HG02610 (cell line): Measurements from ENCODE around the gene NR0B1.

ENCODE experiments used
- ATAC-seq: cut with Tn5 transposase; IDR thresholded peaks from one replicate; pipeline ENCODE4 v1.9.1; 2021; ENCODE audit warnings: mild to moderate bottlenecking, moderate library complexity; ENCODE audit not compliant: unreplicated experiment

Gene NR0B1, protein sequence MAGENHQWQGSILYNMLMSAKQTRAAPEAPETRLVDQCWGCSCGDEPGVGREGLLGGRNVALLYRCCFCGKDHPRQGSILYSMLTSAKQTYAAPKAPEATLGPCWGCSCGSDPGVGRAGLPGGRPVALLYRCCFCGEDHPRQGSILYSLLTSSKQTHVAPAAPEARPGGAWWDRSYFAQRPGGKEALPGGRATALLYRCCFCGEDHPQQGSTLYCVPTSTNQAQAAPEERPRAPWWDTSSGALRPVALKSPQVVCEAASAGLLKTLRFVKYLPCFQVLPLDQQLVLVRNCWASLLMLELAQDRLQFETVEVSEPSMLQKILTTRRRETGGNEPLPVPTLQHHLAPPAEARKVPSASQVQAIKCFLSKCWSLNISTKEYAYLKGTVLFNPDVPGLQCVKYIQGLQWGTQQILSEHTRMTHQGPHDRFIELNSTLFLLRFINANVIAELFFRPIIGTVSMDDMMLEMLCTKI

DNA sequence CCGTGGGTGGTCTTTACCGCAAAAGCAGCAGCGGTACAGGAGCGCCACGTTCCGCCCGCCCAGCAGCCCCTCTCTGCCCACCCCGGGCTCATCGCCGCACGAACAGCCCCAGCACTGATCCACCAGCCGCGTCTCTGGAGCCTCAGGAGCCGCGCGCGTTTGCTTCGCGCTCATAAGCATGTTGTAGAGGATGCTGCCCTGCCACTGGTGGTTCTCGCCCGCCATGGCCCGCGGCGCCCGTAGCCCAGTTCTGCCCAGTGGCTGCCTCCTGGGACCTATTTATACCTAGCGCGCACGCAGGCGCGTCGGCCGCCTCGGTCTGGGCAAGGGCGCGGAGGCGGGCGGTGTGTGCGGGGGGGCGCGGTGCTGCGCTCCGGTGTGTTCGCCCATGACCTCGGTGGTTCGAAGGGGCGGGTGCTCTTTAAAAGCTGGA is at the start of gene NR0B1:
Gene NR0B1 (minus strand): TSS at position 252 of the 433 bp plus-strand sequence. CDS start 27 bp downstream, at position 225.
- ATAC-seq = no peak

DNA sequence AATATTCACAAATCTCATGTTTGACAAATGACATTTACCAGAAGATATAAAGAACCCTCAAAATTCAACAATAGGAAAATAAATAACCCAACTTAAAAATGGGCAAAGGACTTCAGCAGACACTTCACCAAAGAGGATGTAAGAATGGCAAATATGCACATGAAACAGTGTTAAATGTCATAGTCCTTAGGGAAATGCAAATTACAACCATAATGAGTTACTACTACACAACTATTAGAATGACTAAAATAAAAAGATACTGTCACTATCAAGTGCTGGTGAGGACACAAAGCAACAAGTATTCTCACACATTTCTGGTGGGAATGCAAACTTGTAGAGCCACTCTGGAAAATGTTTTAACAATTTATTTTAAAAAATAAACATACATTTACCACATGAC is 40.8 kb upstream of the NR0B1 start:
- no peak for ATAC-seq

DNA sequence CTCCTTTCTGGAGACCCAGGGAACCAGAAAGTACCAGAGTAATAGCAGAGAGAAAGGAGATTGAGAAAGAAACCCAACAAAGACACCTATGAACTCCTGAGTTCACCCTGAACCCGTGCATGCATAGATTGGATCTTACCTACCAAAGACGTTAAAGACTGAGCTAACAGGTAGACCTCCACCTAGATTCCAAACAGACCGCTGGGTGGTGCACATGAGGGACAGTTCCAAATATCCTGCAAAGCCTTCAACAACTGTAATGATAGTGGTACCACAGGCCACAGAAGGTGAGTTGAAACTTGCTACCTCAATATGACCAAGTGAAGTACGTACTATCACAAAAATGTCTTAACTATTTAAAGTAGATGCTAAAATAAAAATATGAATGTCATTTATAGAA is 34.0 kb upstream of the NR0B1 start:
- no peak for ATAC-seq

DNA sequence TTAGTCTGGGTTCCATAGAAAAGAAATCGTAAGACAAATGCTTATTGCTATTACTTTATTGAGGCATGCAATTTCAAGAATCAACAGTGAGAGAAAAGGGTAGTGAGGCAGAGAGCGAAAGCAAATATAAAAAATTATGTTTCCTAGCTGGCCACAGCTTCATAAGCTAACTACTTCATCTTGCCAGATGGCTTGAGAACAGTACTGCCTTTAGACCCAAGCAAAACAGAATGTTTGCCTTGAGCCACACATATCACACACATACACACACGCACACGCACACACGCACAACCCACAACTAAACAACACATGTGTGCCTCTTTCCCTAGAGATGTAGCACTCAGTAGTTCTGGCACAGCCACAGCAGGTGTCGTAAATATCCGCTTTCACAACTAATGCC is 31.6 kb upstream of the NR0B1 start:
- no peak for ATAC-seq

DNA sequence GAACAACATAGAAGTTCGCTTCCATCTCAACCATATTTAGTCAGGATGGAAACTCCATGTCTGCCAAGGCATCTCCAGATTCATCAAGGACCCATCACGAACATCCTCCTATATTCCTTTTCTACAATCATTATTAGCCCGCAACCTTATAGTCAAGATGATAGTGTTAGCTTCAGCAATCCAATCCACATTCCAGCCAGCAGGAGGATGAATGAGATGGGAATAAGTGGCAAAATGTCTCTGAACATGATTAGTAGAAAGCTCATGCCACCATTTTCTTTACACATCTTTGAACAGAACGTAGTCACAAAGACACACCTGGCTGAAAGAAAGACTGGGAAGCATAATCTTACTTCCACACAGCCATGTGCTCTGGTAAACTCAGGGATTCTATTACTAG is 18.6 kb upstream of the NR0B1 start:
- no peak for ATAC-seq

DNA sequence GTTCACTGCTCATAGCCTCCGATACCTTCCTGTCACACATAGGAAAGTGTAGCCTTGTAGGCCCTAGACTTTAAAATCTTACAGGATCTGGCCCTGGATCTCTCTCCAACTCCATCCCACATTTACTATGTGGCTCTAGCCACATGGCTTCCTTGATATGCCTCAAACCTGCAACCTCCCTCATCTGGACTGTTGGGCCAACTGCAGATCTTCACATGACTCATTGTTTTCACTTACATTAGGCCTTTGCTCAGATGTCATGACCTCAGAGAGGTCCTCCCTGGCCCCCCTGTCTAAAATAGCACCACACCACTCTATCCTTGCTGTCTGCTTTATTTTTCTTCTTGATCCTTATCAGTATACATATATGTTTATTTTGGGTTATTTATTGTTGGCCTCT is 8.1 kb upstream of the NR0B1 start:
- no peak for ATAC-seq

DNA sequence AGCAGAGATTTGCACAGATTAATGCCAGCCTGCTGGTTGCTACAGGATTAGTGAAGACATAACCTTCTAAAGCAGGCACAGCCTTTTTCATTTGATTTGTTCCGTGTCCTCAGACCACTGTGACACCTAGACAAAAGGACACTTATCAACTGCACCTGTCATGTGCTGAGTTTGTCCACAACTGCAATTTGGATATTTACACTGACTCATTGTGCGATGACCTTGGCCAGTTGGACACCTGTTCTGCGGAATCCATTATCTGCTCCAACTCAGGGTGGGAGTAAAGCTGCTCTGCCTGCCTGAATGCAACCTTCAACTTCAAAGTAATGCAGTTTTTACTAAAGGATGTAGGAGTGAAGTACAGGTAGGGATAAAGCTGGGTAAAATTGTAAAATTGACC is 4.1 kb upstream of the NR0B1 start:
- ATAC-seq = no peak

DNA sequence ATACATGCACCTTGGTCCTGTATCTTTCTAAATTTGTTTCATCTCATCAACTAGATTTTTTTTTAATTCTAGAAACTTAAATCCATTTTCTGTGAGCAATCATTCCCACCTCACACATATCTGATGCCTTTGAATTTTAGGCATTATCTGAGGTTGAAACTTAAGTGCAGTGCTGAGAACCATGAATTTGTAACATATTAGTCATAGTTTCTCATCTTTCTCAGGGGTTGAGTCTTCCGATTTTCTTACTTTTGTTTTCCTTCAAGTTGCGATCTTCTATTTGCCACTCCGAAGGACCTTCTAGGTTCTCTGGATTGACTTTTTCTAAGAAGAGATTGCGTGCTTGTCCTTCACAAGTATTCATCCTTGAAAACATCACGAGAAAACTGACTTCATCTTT is 3.7 kb upstream of the NR0B1 start:
- no peak for ATAC-seq

DNA sequence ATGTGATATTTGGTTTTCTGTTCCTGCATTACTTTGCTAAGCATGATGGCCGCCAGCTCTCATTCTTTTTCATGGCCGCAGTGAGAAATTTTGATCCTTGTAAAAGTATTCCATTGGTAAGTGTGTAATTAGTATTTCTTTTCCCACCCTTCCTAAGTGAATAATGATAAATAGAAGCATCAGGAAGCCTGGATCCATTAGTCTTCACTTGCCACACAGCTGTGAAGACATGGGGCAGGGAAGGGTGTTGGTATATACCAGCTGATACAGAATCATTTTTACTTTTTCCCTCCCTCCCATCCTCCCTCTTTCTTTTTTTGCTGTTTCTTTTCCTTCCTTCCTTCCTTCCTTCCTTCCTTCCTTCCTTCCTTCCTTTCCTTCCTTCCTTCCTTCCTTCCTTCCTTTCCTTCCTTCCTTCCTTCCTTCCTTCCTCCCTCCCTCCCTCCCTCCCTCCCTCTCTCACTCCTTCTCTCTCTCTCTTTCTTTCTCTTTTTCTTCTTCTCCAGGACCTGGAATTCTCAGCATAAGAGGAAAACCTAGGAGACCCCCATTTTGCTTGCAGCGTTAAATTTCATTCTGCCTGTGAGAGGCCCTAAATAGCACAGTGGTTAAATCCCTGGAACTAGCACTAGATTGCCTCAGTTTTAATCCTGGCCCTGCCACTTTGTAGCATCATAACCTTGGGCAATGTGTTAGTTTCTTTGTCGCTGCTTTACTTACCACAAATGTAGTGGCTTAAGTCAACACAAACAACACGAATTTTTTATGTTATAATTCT is 1.4 kb upstream of the NR0B1 start:
- no peak for ATAC-seq

DNA sequence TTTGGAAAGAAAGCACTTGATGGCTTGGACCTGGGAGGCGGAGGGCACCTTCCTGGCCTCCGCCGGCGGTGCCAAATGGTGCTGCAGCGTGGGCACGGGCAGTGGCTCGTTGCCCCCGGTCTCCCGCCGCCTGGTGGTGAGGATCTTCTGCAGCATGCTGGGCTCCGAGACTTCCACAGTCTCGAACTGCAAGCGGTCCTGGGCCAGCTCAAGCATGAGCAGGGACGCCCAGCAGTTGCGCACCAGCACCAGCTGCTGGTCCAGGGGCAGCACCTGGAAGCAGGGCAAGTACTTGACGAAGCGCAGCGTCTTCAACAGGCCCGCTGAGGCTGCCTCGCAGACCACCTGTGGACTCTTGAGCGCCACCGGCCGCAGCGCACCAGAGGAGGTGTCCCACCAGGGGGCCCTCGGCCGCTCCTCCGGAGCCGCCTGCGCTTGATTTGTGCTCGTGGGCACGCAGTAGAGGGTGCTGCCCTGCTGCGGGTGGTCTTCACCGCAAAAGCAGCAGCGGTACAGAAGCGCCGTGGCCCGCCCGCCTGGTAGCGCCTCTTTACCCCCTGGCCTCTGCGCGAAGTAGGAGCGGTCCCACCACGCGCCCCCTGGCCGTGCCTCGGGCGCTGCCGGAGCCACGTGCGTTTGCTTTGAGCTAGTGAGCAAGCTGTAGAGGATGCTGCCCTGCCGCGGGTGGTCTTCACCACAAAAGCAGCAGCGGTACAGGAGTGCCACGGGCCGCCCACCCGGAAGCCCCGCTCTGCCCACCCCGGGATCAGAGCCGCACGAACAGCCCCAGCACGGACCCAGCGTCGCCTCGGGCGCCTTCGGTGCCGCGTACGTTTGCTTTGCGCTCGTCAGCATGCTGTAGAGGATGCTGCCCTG is 689 bp downstream of the NR0B1 start:
- ATAC-seq = no peak

DNA sequence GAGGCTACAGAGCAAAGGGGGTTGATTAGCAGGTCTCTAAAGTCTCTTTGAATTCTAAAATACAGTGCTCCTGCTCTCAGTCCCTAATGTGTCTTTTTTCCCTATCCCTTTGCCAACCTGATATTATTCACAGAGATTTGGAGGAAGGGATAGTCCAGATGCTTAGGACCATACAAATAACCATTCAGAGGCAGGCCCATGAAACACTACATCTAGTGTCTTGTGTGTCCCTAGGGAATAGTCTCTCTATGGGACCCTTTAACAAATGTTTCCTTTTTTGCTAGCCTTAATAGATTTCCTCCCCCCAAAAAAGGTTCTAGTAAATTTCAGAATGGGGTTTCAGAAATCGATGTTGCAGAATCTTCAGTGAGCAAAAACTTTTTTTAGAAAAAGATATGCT is 1.7 kb downstream of the NR0B1 start:
- ATAC-seq = no peak

DNA sequence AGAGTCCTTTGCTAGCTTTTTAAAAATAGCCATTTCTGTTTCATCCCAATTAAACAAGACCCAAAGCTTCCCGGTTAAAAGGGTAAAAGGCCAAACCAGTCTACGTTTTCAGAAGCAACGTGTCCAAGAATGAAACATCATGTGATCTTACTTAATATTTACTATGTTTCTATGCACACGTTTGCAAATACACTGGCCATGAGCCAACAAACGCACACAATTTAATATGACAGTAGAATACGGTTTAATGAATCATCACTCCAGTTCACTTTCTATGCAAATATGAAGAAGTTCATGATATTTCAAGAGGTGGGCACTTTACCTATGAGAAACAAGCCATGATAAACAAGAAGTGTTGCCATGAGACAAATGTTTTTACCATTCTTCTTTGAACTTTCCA is 4.3 kb downstream of the NR0B1 start:
- no peak for ATAC-seq

DNA sequence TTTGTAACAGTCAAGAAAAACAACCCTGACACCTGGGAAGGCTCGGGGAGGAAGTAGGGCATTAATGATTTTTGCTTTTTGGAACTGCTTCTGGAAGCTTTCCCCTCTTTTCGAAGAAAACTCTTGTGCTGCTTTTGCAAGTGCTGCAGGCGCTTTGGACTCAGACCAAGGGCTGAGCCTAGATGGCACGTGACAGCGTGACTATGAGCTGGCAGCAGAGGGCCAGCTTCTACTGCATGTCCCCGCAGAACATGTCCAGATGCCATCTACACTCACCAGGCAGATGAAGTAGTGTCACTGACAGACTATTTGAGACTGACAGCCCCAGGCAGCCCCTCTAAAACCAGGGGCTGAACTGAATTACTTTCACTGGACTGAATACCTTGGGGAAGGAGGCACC is 6.2 kb downstream of the NR0B1 start:
- ATAC-seq = no peak

DNA sequence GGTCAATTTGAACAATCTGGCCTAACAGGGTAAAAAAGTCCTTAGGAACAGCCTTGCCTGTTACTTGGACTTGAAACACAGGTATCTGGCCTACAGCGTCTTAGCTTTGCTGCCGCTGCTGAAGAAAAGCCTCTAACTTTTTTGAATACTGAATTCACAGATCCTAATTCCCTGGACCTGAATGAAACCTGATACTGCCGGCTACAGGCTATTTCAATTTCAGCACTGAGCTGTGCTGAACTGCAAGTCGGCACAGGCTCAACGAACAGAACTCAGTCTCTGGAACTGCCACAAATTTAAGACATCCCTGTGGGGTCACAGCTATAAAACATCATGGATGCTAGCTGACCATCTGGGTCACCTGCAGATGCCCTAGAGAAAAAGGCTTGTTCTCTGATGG is 7.2 kb downstream of the NR0B1 start:
- ATAC-seq = no peak

DNA sequence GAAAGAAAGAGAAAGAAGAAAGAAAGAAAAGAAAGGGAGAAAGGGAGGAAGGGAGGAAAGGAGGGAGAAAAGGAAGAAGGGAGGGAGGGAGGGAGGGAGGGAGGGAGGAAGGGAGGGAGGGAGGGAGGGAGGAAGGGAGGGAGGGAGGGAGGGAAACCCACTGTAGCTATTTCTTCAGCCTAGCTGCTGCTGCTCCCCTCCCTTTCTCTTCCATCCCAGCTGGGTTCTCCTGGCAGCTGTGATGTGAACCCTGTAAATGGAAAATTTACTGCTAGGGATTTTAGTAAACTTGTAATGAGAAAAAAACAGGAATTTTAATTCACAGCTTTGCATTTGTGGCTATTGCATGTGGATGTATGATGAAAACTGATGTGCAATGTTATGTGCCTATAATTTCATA is 8.0 kb downstream of the NR0B1 start:
- ATAC-seq = no peak

DNA sequence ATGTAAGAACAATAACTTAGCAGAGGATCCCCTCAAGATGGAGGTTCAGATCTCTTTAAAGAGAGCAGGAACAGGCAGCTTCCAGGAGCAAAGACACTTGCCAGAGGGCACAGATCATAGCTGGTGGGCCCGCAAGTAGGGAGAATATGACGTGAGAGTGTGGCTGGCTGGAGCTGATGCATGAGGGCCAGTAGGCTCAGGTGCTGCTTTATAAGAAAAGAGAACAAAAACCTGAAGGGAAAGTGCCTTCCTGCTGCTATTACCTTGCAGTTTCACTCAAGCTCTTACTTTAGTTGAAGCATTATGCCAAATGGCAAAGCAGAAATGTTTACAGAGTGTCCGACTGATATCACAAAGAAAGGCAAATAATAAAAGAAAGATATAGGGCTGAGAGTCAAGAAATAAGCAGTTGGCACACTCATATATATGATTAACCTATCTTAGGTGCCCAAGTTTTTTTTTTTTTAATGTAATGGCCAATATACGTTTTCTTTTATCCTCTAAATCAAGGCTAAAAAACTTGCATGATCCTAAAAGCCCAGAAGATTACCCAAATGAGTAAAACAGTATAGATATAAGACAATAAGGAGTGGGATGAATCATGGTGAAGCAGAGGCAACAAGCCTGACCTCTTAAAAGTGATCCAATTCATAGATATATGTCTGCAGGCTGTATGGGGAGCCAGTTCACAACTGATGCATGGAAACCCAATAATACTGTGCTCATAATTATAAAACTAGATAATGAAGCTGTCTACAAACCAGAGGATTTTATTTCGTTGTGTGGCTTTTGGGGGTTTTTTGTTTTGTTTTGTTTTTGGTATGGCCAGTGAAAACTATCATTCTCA is 12.6 kb downstream of the NR0B1 start:
- ATAC-seq = peak; percentile 88

DNA sequence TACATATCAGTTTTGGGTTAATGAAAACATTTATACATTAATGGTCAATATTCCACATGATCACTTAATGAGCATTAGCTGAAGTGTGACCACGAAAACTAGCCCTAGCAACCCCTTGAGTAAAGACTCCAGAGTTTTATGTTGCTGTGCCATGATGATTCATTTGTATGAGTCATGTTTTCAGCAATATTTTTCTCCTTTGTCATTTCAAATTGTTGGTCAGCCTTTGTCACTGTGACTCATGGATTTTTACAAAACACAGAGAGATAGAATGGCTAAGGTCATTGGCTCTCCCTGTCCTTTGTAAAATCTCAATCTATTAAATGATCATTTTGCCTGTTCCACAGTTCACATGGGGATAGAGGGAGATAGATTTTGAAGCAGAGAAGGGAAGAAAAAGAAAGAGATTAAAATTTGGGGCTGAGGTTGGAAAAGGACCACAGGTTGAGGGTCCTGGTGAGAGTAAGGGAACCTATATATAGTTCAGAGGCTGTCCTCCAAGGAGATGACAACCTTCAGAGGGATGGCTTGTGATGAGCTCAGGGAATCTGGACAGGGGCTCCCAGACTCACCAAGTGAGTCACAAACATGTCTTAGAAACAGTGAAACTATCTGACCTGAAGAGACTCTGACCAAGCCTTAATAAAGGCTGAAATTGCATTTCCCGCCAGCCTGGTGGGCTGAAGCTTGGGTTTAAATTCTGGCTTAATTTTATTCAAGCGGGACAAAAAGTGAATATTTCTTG is 25.6 kb downstream of the NR0B1 start:
- no peak for ATAC-seq

DNA sequence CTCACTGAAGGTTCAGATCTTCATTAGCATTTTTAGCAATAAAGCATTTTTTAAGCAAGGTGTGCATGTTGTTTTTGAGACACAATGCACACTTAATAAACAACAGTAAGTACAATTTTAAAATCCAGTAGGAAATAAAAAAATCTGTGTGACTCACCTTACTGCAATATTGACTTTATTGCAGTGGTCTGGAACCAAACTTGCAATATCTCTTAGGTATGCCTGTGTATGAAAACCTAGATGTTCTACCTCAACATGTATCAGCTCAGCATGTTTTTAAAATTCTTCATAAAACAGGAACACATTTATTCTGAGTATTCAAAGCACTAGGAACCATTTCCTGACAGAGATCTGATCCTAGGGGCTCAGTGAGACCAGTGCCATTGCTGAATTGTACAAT is 26.7 kb downstream of the NR0B1 start:
- ATAC-seq = no peak

DNA sequence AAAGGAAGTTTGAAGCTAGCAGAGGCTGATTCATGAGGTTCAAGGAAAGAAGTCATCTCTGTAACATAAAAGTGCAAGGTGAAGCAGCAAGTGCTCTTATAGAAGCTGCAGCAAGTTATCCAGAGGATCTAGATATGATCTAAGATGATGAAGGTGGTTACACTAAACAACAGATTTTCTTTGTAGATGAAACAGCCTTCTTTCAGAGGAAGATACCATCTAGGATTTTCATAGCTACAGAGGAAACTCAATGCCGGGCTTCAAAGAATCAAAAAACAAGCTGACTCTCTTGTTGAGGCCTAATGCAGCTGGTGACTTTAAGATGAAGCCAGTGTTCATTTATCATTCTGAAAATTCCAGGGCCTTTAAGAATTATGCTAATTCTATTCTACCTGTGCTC is 28.8 kb downstream of the NR0B1 start:
- ATAC-seq = no peak

DNA sequence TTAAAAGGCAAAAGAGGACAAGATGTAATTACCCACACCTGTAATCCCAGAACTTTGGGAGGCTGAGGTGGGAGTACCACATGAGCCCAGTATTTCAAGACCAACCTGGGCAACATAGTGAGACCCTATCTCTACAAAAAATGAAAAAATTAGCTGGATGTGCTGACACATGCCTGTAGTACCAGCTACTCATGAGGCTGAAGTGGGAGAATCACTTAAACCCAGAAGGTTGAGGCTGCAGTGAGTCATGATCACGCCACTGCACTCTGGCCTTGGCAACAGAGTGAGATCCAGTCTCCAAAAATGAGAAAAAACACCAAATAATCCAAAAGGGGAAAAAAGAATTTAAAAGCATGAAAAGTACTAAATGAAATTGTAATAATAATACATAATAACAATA is 30.8 kb downstream of the NR0B1 start:
- no peak for ATAC-seq
